WTC11 (cell line): ENCODE results near the gene CNTNAP2. TPM values are rescaled to one million over a fixed set of nuclear protein-coding genes. Genes with fewer than 3 reads are reported as not detected.
A peak's percentile ranks its signal among the peaks of the same experiment; 100 is the strongest.

Source experiments
- ATAC-seq: fragments of 200-7000 bp; cut with Tn5 transposase; 2 replicates; pipeline ENCODE4 v1.10.0; 2021; ENCODE audit warnings: mild to moderate bottlenecking, moderate library complexity
- CTCF ChIA-PET: fragments of 300-600 bp; sonication (Branson Sonifier 250); formaldehyde crosslinking; loops from one replicate; lab custom pipeline; 2021; ENCODE audit warnings: antibody characterized with exemption; lab: Charles Lee
- POLR2A ChIA-PET: fragments of 350-600 bp; sonication (Branson Sonifier 250); formaldehyde crosslinking; loops from one replicate; lab custom pipeline; 2021; ENCODE audit warnings: antibody characterized with exemption; lab: Charles Lee
- DNase-seq: peaks from one replicate; pipeline ENCODE4 v3.0.0; 2021; ENCODE audit warnings: low spot score
- H3K27ac Mint-ChIP-seq: 2 replicates; pipeline ENCODE4 v1.8.0; 2021; ENCODE audit warnings: mixed read lengths
- H3K27me3 Mint-ChIP-seq: 2 replicates; pipeline ENCODE4 v1.8.0; 2021; ENCODE audit warnings: low read depth, mild to moderate bottlenecking, moderate library complexity, mixed read lengths
- H3K36me3 Mint-ChIP-seq: 2 replicates; pipeline ENCODE4 v1.8.0; 2021; ENCODE audit warnings: mixed read lengths
- H3K4me1 Mint-ChIP-seq: 2 replicates; pipeline ENCODE4 v1.8.0; 2022; ENCODE audit warnings: mixed read lengths
- H3K4me3 Mint-ChIP-seq: 2 replicates; pipeline ENCODE4 v1.8.0; 2021; ENCODE audit warnings: mild to moderate bottlenecking, moderate library complexity, mixed read lengths
- H3K9me3 Mint-ChIP-seq: 2 replicates; pipeline ENCODE4 v1.8.0; 2021; ENCODE audit warnings: mixed read lengths
- AR ChIP-seq: fragments of 250-450 bp; sonication (Bioruptor Pico); IDR thresholded peaks from 2 replicates; pipeline ENCODE4 v1.9.0; 2021; ENCODE audit warnings: mild to moderate bottlenecking
- ARID4B ChIP-seq: sonication (generic); formaldehyde crosslinking; IDR thresholded peaks from 2 replicates; pipeline ENCODE4 v1.8.0; 2023; ENCODE audit warnings: missing genetic modification reagents, mild to moderate bottlenecking, borderline replicate concordance
- ATF6 ChIP-seq: sonication (generic); formaldehyde crosslinking; IDR thresholded peaks from 2 replicates; pipeline ENCODE4 v1.8.1; 2023; ENCODE audit warnings: mild to moderate bottlenecking, missing genetic modification reagents
- CREB1 ChIP-seq: sonication (generic); formaldehyde crosslinking; IDR thresholded peaks from 2 replicates; pipeline ENCODE4 v1.8.0; 2023; ENCODE audit warnings: mild to moderate bottlenecking, missing genetic modification reagents
- EMX1 ChIP-seq: fragments of 250-450 bp; sonication (Bioruptor Pico); IDR thresholded peaks from 2 replicates; pipeline ENCODE4 v1.8.0; 2021; ENCODE audit warnings: mild to moderate bottlenecking
- FOXK1 ChIP-seq: sonication (generic); formaldehyde crosslinking; IDR thresholded peaks from 2 replicates; pipeline ENCODE4 v1.8.0; 2022; ENCODE audit warnings: mild to moderate bottlenecking, moderate library complexity, missing genetic modification reagents
- HMGA2 ChIP-seq: fragments of 250-450 bp; sonication (Bioruptor Pico); IDR thresholded peaks from 2 replicates; pipeline ENCODE4 v1.4.0; 2021; ENCODE audit warnings: mild to moderate bottlenecking, moderate library complexity
- JAZF1 ChIP-seq: fragments of 250-450 bp; sonication (Bioruptor Pico); IDR thresholded peaks from 2 replicates; pipeline ENCODE4 v1.9.0; 2021; ENCODE audit warnings: moderate library complexity, mild to moderate bottlenecking, inconsistent platforms
- NFATC4 ChIP-seq: fragments of 250-450 bp; sonication (Bioruptor Pico); IDR thresholded peaks from 2 replicates; pipeline ENCODE4 v1.9.0; 2021; ENCODE audit warnings: mild to moderate bottlenecking
- OVOL2 ChIP-seq: fragments of 250-450 bp; sonication (Bioruptor Pico); IDR thresholded peaks from 2 replicates; pipeline ENCODE4 v1.9.0; 2021; ENCODE audit warnings: mild to moderate bottlenecking, borderline replicate concordance
- RELA ChIP-seq: sonication (generic); formaldehyde crosslinking; IDR thresholded peaks from 2 replicates; pipeline ENCODE4 v1.8.1; 2022; ENCODE audit warnings: missing genetic modification reagents, mild to moderate bottlenecking, borderline replicate concordance
- RORB ChIP-seq: fragments of 250-450 bp; sonication (Bioruptor Pico); IDR thresholded peaks from 2 replicates; pipeline ENCODE4 v1.9.0; 2021; ENCODE audit warnings: mild to moderate bottlenecking
- SP1 ChIP-seq: sonication (generic); formaldehyde crosslinking; conservative IDR thresholded peaks from 2 replicates; pipeline ENCODE4 v1.8.1; 2022; ENCODE audit warnings: missing genetic modification reagents
- TCF7 ChIP-seq: sonication (generic); formaldehyde crosslinking; IDR thresholded peaks from 2 replicates; pipeline ENCODE4 v1.8.0; 2022; ENCODE audit warnings: mild to moderate bottlenecking, low read depth, missing genetic modification reagents, moderate library complexity
- TP53 ChIP-seq: sonication (generic); formaldehyde crosslinking; IDR thresholded peaks from 2 replicates; pipeline ENCODE4 v1.8.1; 2023; ENCODE audit warnings: mild to moderate bottlenecking, missing genetic modification reagents
- ZNF138 ChIP-seq: sonication (generic); formaldehyde crosslinking; conservative IDR thresholded peaks from 2 replicates; pipeline ENCODE4 v1.8.1; 2022; ENCODE audit warnings: mild to moderate bottlenecking, moderate library complexity, missing genetic modification reagents
- ZNF512 ChIP-seq: sonication (generic); formaldehyde crosslinking; IDR thresholded peaks from 2 replicates; pipeline ENCODE4 v1.8.1; 2022; ENCODE audit warnings: missing genetic modification reagents, borderline replicate concordance
- total RNA-seq: library from RNA; stranded (reverse); gene quantifications from 3 replicates; pipeline ENCODE4 v1.2.3, GENCODE V29; 2021
- TF ChIP-seq, protein P1 (sequence below): fragments of 200-600 bp; IDR thresholded peaks from 2 replicates; pipeline ENCODE4 v1.8.0; 2022; ENCODE audit warnings: antibody characterized with exemption
- TF ChIP-seq, protein P2 (sequence below): sonication (generic); formaldehyde crosslinking; IDR thresholded peaks from 2 replicates; pipeline ENCODE4 v1.8.1; 2023; ENCODE audit warnings: mild to moderate bottlenecking, missing genetic modification reagents
- TF ChIP-seq, protein P3 (sequence below): sonication (generic); formaldehyde crosslinking; conservative IDR thresholded peaks from 2 replicates; pipeline ENCODE4 v1.8.1; 2022; ENCODE audit warnings: mild to moderate bottlenecking, missing genetic modification reagents

CNTNAP2 gene
- total RNA-seq, 1 experiment from 2014 or later: 63.8 TPM

- TF ChIP-seq SP1 (CRISPR knock-in tag): no peak
- TF ChIP-seq, protein P1, sequence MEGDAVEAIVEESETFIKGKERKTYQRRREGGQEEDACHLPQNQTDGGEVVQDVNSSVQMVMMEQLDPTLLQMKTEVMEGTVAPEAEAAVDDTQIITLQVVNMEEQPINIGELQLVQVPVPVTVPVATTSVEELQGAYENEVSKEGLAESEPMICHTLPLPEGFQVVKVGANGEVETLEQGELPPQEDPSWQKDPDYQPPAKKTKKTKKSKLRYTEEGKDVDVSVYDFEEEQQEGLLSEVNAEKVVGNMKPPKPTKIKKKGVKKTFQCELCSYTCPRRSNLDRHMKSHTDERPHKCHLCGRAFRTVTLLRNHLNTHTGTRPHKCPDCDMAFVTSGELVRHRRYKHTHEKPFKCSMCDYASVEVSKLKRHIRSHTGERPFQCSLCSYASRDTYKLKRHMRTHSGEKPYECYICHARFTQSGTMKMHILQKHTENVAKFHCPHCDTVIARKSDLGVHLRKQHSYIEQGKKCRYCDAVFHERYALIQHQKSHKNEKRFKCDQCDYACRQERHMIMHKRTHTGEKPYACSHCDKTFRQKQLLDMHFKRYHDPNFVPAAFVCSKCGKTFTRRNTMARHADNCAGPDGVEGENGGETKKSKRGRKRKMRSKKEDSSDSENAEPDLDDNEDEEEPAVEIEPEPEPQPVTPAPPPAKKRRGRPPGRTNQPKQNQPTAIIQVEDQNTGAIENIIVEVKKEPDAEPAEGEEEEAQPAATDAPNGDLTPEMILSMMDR: peak; percentile 76
- Mint-ChIP-seq H3K4me3 (no peak overlapping the region), H3K27ac (no peak overlapping the region), H3K36me3 (no peaks in the 10 kb centered on the region), H3K27me3 (no peaks in the 10 kb centered on the region), H3K4me1 (no peaks in the 10 kb centered on the region), H3K9me3 (no peaks in the 10 kb centered on the region)
- POLR2A ChIA-PET: no interaction called here
- ATAC-seq: peak; percentile 73
- no peak for DNase-seq
- CTCF ChIA-PET: interaction anchor here (0.5 to 2.1 kb wide), 19 partner anchors 9 to 1074 kb away, joined by 3 to 14 read pairs (median 4); partner anchors contain the start of gene CNTNAP2
These were observed 26.5 kb upstream of the CNTNAP2 start for GRCh38 chr7:146090023-146090645.

DNA sequence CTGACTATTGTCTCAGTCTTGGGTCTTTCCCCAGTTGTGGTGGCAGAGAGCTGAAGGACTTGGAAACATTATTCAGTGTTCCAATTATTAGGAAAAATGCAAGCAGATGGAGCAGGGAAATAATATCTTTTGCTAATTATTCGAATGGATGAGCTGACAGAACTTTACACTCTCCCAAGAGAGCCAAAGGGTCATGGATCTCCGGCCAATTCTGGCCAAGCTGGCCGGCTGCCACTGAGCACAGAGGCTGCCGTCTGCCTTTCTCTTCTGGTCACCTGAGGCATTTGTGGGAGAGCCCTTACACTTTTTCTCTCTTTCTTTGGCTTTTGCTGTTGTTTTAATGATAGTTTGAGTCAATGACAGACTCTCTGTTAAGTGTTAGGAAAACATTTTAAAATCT lies 22.2 kb upstream of the CNTNAP2 start:
- Mint-ChIP-seq H3K27ac (no peak overlapping the region), H3K36me3 (no peaks in the 10 kb centered on the region), H3K9me3 (no peaks in the 10 kb centered on the region), H3K27me3 (no peaks in the 10 kb centered on the region; the same call in 1 of the 2 replicates), H3K4me3 (no peak overlapping the region), H3K4me1 (peaks cover 2% of the 10 kb centered on the region; the same call in 1 of the 2 replicates)
- CTCF ChIA-PET: no interaction called here
- POLR2A ChIA-PET: no interaction called here
- DNase-seq (no peak), ATAC-seq (no peak)
- TF ChIP-seq ARID4B (CRISPR knock-in tag): no peak
- TF ChIP-seq RELA (CRISPR knock-in tag): no peak
- TF ChIP-seq, protein P2, sequence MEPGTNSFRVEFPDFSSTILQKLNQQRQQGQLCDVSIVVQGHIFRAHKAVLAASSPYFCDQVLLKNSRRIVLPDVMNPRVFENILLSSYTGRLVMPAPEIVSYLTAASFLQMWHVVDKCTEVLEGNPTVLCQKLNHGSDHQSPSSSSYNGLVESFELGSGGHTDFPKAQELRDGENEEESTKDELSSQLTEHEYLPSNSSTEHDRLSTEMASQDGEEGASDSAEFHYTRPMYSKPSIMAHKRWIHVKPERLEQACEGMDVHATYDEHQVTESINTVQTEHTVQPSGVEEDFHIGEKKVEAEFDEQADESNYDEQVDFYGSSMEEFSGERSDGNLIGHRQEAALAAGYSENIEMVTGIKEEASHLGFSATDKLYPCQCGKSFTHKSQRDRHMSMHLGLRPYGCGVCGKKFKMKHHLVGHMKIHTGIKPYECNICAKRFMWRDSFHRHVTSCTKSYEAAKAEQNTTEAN (CRISPR knock-in tag): no peak
- no peak for TF ChIP-seq CREB1 (CRISPR knock-in tag)
- no peak for TF ChIP-seq ZNF512
- TF ChIP-seq TP53 (CRISPR knock-in tag): no peak
- TF ChIP-seq FOXK1 (CRISPR knock-in tag): no peak
- no peak for TF ChIP-seq RORB
- TF ChIP-seq JAZF1 (CRISPR knock-in tag): no peak
- TF ChIP-seq, protein P3, sequence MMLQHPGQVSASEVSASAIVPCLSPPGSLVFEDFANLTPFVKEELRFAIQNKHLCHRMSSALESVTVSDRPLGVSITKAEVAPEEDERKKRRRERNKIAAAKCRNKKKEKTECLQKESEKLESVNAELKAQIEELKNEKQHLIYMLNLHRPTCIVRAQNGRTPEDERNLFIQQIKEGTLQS (CRISPR knock-in tag): no peak
- no peak for TF ChIP-seq EMX1 (CRISPR knock-in tag)
- TF ChIP-seq ZNF138 (CRISPR knock-in tag): no peak
- TF ChIP-seq NFATC4 (CRISPR knock-in tag): no peak
- TF ChIP-seq OVOL2 (CRISPR knock-in tag): no peak
- TF ChIP-seq ATF6 (CRISPR knock-in tag): no peak
- no peak for TF ChIP-seq HMGA2 (CRISPR knock-in tag)
- TF ChIP-seq TCF7 (CRISPR knock-in tag): no peak
- no peak for TF ChIP-seq AR (CRISPR knock-in tag)
